Measurements from ENCODE around the gene CACNA1D. TPM values are rescaled to one million over a fixed set of nuclear protein-coding genes. Genes with fewer than 3 reads are reported as not detected.
A peak's percentile ranks its signal among the peaks of the same experiment; 100 is the strongest.

CACNA1D gene
- total and polyA plus RNA-seq, 8 donors = 5.3 to 22.8 (median 11.6) TPM

GRCh38 chr3:53579636-53580035 lies 85.2 kb downstream of the CACNA1D start:
- no peak overlapping the region for H3K4me3 ChIP-seq
- no peaks in the 10 kb centered on the region for H3K4me1 ChIP-seq
- ATAC-seq (no peak), FAIRE-seq (no peak), DNase-seq (no peak)
- no peaks in the 10 kb centered on the region for H3K27me3 ChIP-seq
- H3K36me3 ChIP-seq = no peaks in the 10 kb centered on the region
- 81 to 92% methylated on average over 3 of the region's 3 CpGs for WGBS, 2 donors
- no peak overlapping the region for H3K27ac ChIP-seq
- intact Hi-C loops (cut with DNase I) = no loop called here
- no peak for TF ChIP-seq CTCF (IDR thresholded peaks at IDR 0.05)
- no peaks in the 10 kb centered on the region for H3K9me3 ChIP-seq

GRCh38 chr3:53581671-53582070 lies 87.3 kb downstream of the CACNA1D start:
- Histone ChIP-seq H3K27ac (no peak overlapping the region), H3K27me3 (no peaks in the 10 kb centered on the region), H3K4me3 (no peak overlapping the region), H3K36me3 (no peaks in the 10 kb centered on the region), H3K4me1 (no peaks in the 10 kb centered on the region), H3K9me3 (no peaks in the 10 kb centered on the region)
- ATAC-seq = no peak
- no peak for TF ChIP-seq CTCF (IDR thresholded peaks at IDR 0.05)
- no peak for DNase-seq
- intact Hi-C loops (cut with DNase I) = no loop called here
- 77 to 81% methylated on average over 3 of the region's 3 CpGs for WGBS, 2 donors
- no peak for FAIRE-seq

- Histone ChIP-seq H3K36me3 (no peaks in the 10 kb centered on the region), H3K4me3 (no peak overlapping the region), H3K9me3 (no peaks in the 10 kb centered on the region), H3K27me3 (no peaks in the 10 kb centered on the region), H3K4me1 (no peaks in the 10 kb centered on the region), H3K27ac (no peak overlapping the region)
- DNase-seq (no peak), ATAC-seq (no peak), FAIRE-seq (no peak)
- no peak for TF ChIP-seq CTCF (IDR thresholded peaks at IDR 0.05)
- intact Hi-C loops (cut with DNase I) = no loop called here
- 67 to 83% methylated on average over 2 of the region's 2 CpGs for WGBS, 2 donors
These were observed 88.8 kb downstream of the CACNA1D start for GRCh38 chr3:53583161-53583690.

- no peaks in the 10 kb centered on the region for H3K27me3 ChIP-seq
- no peaks in the 10 kb centered on the region for H3K36me3 ChIP-seq
- no peak for TF ChIP-seq CTCF (IDR thresholded peaks at IDR 0.05)
- intact Hi-C loops (cut with DNase I) = no loop called here
- no peaks in the 10 kb centered on the region for H3K4me1 ChIP-seq
- no peak for ATAC-seq
- WGBS, 2 donors = 68 to 69% methylated on average over 2 of the region's 2 CpGs
- no peak for FAIRE-seq
- no peak for DNase-seq
- no peak overlapping the region for H3K27ac ChIP-seq
- H3K4me3 ChIP-seq = no peak overlapping the region
- H3K9me3 ChIP-seq = no peaks in the 10 kb centered on the region
These were observed 90.6 kb downstream of the CACNA1D start for GRCh38 chr3:53585049-53585448.

GRCh38 chr3:53585627-53586026 lies 91.2 kb downstream of the CACNA1D start:
- no peaks in the 10 kb centered on the region for H3K27me3 ChIP-seq
- ATAC-seq (peak; percentile 38 to 72 (median 50)), FAIRE-seq (no peak), DNase-seq (peak in 2 of 6 donors; percentile 15 to 23)
- intact Hi-C loops (cut with DNase I) = no loop called here
- no peaks in the 10 kb centered on the region for H3K4me1 ChIP-seq
- no peak overlapping the region for H3K27ac ChIP-seq
- no peak overlapping the region for H3K4me3 ChIP-seq
- 45 to 49% methylated on average over 6 of the region's 6 CpGs for WGBS, 2 donors
- no peaks in the 10 kb centered on the region for H3K9me3 ChIP-seq
- H3K36me3 ChIP-seq = no peaks in the 10 kb centered on the region
- TF ChIP-seq CTCF (IDR thresholded peaks at IDR 0.05) = no peak
